Activated CD8-positive, alpha-beta memory T cell treated with anti-CD3 and anti-CD28 coated beads, Interleukin-2, amount 50 U/mL, for 24 hours (primary cell): ENCODE results near the gene EDEM1.
"Not testable (repeated sequence)": the region's sequence is repeated elsewhere in the genome, so short reads cannot be mapped to it uniquely, and the experiment has no call there.

Experiments used
- DNase-seq: peaks from one replicate; pipeline ENCODE4 v3.0.0-alpha.2; 2020; ENCODE audit errors: extremely low read depth

The EDEM1 gene

GRCh38 chr3:5232570-5232969, 45.1 kb downstream of the EDEM1 start:
- no peak for DNase-seq

- no peak for DNase-seq
These were observed 45.5 kb downstream of the EDEM1 start for GRCh38 chr3:5233026-5233425.

GRCh38 chr3:5235655-5236054, 48.1 kb downstream of the EDEM1 start:
- no peak for DNase-seq

- no peak for DNase-seq
These were observed 51.0 kb downstream of the EDEM1 start for GRCh38 chr3:5238545-5238944.

GRCh38 chr3:5239602-5240001, 52.1 kb downstream of the EDEM1 start:
- DNase-seq: no peak

- DNase-seq: no peak
These were observed 53.2 kb downstream of the EDEM1 start for GRCh38 chr3:5240740-5241139.

- not testable (repeated sequence) for DNase-seq
These were observed 55.3 kb downstream of the EDEM1 start for GRCh38 chr3:5242785-5243184.

- DNase-seq: no peak
These were observed 58.4 kb downstream of the EDEM1 start for GRCh38 chr3:5245927-5246326.

GRCh38 chr3:5248822-5249221, 61.3 kb downstream of the EDEM1 start:
- DNase-seq: no peak

GRCh38 chr3:5250467-5251195, 63.1 kb downstream of the EDEM1 start:
- no peak for DNase-seq

- no peak for DNase-seq
These were observed 63.7 kb downstream of the EDEM1 start for GRCh38 chr3:5251196-5251583.

GRCh38 chr3:5252131-5252530, 64.6 kb downstream of the EDEM1 start:
- no peak for DNase-seq

- no peak for DNase-seq
These were observed 67.0 kb downstream of the EDEM1 start for GRCh38 chr3:5254281-5255048.

- DNase-seq: no peak
These were observed 68.2 kb downstream of the EDEM1 start for GRCh38 chr3:5255404-5256344.

GRCh38 chr3:5258526-5258925, 71.0 kb downstream of the EDEM1 start:
- no peak for DNase-seq

- DNase-seq: no peak
These were observed 73.5 kb downstream of the EDEM1 start for GRCh38 chr3:5260992-5261501.

- DNase-seq: no peak
These were observed 75.0 kb downstream of the EDEM1 start for GRCh38 chr3:5262507-5262906.

GRCh38 chr3:5264093-5264600, 76.6 kb downstream of the EDEM1 start:
- DNase-seq: no peak

GRCh38 chr3:5264896-5265770, 77.6 kb downstream of the EDEM1 start:
- no peak for DNase-seq

- no peak for DNase-seq
These were observed 79.7 kb downstream of the EDEM1 start for GRCh38 chr3:5267252-5267651.

GRCh38 chr3:5267889-5268288, 80.4 kb downstream of the EDEM1 start:
- DNase-seq: no peak
